HUDEP-2 (cell line): ENCODE results near the gene STT3B.

ENCODE experiments used
- DNase-seq, 76 experiments: peaks; one replicate each; lab custom pipeline; 2025; ENCODE audit not compliant: unreplicated experiment in 76 of 76; lab: John Stamatoyannopoulos, UW

Gene STT3B

DNA sequence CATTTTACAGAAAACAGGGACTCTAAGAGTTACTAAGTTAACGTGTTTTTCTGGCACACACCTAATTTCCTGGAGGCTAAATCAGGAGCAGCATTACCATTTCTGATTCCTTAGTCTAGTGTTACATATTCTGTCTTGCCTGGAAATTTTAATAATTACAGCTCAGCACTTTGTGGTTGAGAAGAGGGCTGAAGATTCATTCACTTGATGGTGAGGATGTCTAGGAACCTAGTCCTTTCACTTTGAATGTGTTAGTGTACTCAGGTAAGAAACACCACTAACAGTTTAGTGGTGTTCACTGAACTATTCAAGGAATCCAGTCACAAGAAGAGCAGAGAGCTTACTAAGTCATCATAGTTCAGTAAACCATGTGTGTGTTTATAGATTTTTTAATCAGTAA, 102.8 kb downstream of the STT3B start:
- no peak for DNase-seq

DNA sequence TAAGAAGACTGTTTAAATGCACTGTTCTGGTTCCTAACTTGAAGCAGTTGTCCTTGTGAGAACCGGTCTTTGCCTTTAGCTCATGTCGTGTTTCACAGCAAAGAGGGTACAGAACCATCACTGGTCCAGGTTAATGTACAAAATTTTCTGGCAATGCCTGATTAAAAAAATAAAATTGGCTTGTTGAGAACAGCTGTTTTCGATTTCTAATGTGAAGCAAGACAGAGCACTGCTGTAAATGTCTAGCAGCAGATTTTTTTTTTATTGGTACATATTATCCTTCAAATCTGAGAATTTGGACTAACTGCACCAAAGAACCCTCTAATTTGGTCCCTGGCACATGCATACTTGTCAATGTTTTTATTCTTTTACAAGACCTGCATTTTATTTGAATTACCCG, 103.3 kb downstream of the STT3B start:
- DNase-seq = no peak

DNA sequence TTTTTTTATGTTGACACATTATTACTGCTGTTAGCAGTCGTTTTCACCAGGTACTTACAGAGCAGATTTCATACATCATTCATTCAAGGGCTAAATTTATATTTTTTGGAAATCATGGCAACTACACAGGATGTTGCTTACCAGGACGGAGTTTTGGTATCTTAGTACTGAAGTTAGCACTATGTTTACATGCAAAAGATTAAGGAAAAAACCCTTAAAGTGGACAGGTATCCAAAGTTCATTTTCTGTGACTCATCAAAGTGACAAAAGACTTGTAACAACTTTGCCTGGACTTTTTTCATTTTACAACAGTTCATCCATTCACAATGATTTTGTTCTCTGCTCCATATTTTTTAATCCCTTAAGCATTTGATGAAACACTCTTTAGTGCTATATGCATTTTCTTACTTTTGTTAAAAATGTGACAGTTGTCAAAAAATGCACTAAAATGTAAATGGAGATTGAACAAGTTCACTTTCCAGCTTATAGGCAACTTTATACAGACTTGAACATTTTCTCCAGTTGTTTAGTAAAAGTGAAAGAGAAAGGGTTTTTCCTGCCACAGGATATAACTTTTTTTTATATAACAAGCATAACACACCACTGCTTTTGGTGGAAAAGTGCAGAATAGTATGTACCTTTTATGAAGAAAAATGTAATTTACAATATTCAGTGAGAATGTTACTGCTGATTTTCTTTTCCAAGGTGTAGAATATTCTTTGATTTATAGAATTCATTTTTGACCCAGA, 104.1 kb downstream of the STT3B start:
- DNase-seq = no peak

DNA sequence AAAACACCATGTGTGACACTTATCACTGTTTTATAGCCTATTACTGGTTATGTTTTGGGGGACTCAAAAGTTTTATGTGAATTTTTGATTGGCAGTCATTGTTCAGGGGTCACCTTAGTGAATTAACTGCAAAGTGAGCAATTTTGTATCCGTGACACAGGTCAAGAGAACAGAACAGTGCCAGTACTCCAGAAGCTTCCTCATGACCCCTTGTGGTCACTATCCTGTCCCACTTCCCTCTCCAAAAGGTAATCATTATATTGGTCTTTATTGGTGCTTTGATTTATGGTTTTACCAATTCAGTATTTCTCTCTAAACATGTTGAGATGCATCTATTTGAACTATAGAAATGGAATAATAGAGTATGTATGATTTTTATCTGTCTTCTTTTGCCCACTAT, 107.1 kb downstream of the STT3B start:
- no peak for DNase-seq

DNA sequence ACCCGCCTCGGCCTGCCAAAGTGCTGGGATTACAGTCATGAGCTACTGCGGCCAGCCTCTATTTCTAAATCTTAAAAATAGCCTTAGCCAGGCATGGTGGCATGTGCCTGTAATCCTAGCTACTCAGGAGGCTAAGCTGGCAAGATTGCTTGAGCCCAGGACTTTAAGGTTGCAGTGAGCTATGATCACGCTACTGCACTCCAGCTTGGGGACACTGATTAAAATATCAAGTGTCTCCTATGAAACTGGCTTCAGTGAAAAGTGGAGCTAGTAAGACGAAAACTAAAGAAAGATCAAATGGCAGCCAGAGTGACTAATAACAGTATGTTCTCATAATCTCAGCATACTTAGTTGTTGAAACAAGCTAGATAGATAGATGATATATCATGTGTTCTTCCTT, 112.5 kb downstream of the STT3B start:
- no peak for DNase-seq

DNA sequence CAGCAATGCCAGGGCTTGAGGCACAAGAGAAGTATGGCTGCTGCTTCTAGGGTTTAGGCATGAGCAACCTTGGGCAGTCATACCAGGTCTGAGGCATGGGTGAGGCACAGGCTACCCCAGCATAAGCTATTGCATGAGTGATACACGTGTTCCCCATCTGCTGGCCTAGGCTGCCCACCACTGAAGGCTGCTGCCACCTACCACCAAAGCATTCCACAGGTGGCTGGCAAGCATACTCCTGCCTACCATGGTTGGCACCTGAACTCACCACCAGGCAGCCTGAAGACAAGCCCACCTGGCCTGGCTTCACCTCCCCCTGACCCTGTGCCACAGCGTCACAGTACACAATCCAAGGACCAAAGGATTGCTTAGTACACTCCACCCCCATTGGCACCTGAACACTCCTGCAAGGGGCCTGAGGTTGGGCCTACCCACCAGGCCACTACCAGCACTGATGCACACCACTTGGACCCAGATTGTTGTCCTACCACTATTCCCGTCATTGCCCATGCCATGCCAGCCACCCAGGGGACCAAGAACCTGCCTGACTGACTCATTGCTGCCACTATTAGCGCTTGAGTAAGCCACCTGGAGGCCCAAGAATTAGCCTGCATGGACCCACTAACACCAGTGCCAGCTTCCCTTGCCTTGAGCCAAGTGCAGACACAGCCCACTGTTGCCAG, 115.7 kb downstream of the STT3B start:
- DNase-seq = no peak

DNA sequence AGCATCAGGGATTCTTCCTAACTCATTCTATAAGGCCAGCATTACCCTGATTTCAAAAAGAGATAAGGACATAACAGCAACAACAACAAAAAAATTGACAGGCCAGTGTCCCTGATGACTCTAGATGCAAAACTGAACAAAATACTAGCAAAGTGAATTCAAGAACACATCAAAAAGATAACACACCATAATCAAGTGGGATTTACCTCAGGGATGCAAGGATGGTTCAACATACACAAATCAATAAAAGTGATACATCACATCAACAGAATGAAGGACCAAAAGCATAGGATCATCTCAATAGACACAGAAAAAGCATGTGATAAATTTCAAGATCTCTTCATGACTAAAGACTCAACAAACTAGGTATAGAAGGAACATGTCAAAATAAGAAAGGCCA, 119.6 kb downstream of the STT3B start:
- DNase-seq = no peak

DNA sequence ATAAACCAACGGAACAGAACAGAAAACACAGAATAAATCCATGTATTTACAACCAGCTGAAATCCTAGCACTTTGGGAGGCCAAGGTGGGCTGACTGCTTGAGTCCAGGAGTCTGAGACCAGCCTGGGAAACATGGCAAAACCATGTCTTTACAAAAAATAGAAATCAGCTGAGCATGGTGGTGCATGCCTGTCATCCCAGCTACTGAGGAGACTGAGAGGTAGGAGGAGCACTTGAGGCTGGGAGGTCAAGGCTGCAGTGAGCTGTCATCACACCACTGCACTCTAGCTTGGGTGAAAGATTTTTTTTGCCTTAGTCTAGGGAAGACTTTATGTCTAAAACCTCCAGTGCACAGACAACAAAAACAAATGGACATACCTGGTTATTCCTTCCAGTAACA, 120.7 kb downstream of the STT3B start:
- DNase-seq = no peak

DNA sequence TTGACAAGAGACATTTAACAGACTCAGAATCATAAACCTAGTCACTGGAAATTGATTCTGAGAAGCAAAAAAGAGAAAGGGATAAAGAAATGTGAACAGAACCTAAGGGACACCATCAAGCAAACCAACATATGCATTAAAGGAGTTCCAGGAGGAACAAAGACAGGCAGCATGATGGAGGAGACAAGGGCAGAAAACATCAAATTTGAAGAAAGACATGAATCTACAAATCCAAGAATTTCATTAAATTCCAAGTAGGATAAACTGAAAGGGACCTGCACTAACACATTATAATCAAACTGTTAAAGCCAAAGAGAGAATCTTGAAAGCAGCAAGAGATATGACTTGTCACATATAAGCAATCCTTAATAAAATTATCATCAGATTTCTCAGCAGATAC, 122.3 kb downstream of the STT3B start:
- DNase-seq = no peak

DNA sequence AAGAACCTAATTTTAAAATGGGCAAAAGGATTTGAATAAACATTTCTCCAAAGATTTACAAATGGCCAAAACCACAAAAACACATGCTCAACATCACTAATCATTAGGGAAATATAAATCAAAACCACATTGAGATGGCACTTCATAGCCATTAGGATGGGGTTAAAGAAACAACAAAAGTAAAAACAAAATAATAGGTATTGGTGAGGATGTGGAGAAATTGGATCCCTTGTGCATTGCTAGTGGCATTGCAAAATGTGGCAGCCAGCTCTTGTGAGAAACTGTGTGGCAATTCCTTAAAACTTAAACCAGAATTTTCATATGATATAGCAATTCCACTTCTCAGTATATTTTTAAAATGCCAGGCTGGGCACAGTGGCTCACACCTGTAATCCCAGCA, 126.5 kb downstream of the STT3B start:
- DNase-seq = no peak

DNA sequence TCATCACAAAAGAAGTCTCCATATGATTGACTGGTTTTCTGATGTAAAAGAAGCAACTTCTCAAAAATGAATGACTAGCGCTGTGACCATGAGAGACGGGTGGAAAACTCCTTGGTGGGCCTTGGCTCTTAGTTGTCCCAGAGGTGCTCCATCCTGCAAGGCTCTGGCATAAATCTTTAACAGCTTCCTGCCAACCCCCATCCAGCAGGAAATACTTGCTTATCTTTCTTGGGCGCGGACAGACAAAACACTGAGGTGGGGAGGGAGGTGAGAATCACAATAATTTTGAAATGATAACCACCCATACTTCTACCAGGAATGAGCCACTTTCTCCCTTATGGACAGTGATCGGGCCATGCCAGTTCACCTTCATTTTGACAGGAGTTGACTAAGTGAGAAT, 128.6 kb downstream of the STT3B start:
- DNase-seq = no peak

DNA sequence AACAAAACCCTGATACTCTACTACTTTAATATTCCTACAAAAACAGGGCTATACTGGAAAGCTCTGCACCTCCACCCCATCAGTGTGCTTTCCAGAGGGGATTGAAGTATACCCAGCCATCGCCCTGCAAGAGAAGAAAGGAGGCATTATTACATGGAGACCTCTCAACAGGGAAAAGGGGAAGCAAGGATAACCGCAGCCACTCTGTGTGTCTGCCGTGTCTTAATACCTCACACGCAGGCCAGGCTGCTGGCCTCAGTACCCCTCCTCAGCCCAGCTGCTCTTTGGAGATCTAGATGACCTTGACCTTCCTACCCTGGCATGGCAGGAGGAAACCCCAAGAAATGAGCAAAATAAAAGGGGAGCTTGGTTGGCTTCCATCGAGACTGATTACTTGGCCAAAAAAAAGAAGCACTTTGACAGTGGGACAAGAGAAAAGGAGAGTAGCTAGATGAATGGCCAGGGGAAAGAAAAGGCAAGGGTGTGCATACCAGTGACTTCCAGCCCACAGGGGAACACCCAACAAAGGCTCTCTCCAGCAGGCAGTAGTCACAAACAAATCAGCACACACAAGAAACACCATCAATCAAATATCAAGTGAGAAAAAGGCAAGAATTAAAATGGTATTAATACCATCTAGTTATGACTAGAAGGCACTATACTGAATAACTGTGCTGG, 129.4 kb downstream of the STT3B start:
- no peak for DNase-seq

DNA sequence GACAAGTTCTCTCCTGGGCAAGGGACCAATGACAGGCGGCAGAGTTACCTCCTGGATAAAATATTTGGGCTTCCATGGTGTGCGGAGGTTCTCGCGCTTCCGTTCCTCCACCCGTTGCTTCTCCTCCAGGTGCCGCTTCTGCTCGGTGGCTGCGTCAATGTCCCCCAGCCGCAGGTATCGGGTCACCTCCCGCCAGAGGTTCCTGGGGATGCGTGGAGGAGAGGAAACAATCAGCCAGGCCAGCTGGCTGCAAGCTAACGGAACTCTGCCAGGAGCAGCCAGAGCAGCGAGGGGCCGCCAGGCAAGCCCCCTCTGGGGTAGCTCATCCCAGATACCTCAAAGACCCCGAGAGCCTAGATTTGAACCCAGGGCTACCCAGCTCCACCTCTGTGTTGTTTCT, 131.3 kb downstream of the STT3B start:
- DNase-seq = no peak

DNA sequence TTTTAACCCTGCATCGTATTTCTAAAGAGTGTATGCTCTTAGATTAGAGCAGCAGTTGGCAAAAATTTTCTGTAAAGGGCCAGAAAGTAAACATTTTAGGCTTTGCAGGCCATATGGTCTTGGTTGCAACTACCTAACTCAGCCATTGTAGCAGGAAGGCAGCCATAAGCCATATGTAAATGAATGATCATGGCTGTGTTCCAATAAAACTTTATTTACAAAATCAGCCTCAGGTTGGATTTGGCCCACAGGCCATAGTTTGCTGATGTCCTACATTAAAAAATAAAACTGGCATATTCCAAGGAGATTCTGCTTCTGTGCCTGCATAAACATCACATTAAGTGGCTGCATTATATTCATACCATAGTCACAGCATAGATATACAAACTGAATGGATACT, 134.9 kb downstream of the STT3B start:
- DNase-seq = no peak

DNA sequence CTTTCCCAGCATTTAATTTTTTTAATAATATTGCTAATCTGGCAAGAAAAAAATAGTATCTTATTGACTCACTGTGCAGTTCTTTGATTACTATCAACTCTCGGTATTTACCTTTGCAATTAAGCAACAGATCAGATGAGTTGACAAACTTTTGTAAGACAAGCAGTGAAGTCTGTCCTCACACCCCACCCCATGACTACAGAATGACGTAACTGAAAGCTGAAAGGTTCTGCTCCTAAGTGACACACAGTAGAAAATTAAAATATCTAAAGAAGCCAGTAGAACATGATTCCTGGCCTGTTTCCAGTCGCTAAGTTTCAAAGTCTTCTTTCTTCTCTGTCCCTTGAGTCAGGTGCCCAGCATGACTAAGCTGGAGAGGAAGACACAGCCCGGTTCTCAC, 135.5 kb downstream of the STT3B start:
- DNase-seq = no peak

DNA sequence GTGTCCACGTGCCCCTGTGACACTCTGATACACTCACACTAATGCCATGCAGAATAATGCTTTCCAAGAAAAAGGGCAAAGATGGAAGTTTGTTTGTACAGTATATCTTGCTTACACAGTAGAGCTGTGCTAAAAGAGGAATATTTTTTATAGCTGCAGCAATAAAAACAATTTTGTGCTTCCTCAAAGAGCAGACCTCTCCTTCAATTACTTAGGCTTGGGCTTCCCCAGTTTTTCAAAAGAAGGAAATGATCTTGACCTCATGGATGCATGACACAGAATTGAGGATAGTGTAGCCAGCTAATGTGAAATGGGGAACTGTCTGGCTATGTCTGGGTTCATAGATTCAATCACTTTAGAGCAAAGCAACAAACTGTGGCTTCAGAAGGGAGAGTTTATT, 137.4 kb downstream of the STT3B start:
- DNase-seq = no peak

DNA sequence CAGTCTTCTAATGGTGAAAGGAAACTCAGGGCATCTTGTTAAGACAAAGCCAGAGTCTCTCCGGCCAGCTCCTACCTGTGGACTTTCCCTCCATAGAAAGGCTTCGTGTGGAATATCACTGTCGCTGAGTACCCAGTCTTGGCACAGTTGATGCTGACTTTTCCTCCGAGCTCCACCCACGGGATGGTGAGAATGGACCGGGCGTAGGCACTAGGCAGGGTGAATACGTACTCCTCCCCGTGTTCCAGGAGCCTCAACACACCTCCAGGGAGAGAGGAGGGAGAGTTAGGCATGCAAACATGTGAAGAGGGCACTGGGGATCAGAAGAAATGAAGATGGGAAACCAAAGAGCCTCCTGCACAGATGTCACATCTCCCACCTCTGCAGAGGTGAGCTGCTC, 138.0 kb downstream of the STT3B start:
- no peak for DNase-seq

DNA sequence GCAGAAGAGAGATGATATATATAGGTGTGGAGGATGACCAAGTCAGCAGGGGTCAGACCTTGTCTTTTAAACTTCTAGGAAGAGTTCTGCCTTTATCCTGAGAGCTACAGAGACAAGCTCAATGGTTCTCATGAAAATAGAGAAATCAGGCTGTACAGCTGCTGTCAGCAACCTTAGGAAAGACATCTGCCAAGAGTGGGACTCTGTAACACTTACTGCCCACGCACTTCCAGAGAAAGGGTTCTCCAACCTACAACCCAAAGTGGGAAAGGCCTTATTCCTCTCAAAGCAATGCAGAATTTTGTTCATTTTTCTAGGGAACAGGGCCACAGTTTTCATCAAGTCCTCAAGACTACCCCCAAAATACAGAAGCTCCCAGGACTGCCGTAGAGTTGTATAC, 138.7 kb downstream of the STT3B start:
- no peak for DNase-seq

DNA sequence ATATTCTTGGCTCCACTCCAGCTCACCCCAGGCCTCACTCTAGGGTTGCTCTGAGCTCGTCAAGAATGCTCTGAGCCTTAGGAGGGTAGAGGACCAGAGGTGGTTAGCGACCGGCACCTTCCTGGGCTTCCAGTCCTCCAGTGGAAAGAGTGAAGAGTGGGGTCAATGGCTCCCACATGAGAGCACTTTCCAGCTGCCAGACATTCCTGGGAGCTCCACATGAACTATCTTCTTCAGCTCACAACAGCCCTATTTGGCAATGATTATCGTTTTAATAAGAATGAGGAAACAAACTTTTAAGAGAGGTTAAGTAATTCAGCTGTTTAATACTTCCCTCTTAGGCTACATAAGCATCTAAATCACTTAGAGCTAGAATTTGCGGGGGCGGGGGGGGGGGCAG, 139.3 kb downstream of the STT3B start:
- no peak for DNase-seq

DNA sequence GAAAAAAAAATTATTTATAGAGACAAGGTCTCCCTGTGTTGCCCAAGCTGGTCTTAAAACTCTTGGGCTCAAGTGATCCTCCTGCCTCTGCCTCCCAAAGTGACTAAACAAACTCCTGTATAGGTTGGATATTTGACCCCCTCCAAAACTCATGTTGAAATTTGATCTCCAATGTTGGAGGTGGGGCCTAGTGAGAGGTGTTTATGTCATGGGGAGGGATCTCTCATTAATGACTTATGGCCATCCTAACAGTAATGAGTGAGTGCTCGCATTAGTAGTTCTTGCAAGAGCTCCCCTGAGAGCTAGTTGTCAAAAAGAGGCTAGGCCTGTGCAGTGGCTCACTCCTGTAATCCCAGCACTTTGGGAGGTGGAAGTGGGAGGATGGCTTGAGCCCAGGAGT, 141.2 kb downstream of the STT3B start:
- no peak for DNase-seq

DNA sequence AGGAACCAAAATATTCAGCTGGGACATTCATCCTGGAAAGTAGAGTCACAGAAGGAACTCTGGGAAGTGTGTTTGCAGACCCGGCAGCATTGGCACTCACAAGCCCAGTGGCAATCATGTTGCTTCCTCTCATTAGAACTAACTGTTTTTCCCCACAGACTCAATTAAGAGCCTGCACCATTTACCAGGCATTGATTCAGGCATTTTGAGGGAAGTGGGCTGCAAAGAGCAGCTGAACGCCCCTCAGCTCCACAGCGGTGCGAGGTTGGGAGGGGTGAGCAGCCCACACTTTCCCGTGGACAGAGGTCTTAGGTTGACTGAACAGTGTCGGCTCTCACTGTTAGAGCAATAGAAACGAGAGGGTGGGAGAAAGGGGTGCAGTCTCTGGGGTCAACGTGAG, 143.8 kb downstream of the STT3B start:
- DNase-seq = no peak
